Peyer's patch (tissue), 4 donors: Measurements from ENCODE around the gene ICE1. TPM values are rescaled to one million over a fixed set of nuclear protein-coding genes. Genes with fewer than 3 reads are reported as not detected.

ENCODE experiments used
- DNase-seq, 3 donors: peaks; one replicate each; pipeline ENCODE4 v3.0.0-alpha.2; 2017 to 2019
- H3K27ac ChIP-seq, 4 donors: fragments of 200-600 bp; sonication (generic); one replicate each; pipeline ENCODE4 v1.5.1; 2016 to 2019
- H3K27me3 ChIP-seq, 2 donors: fragments of 200-600 bp; sonication (generic); one replicate each; pipeline ENCODE4 v1.5.1; 2019
- H3K36me3 ChIP-seq, 3 donors: fragments of 200-600 bp; sonication (generic); one replicate each; pipeline ENCODE4 v1.5.1; 2016 to 2019
- H3K4me1 ChIP-seq, 4 donors: fragments of 200-600 bp; sonication (generic); one replicate each; pipeline ENCODE4 v1.5.1; 2016 to 2019
- H3K4me3 ChIP-seq, 4 donors: fragments of 200-600 bp; sonication (generic); 1 replicate in 3 of 4; 2 replicates in 1 of 4; pipeline ENCODE4 v1.5.1; 2016 to 2019; ENCODE audit warnings: mild to moderate bottlenecking in 1 of 4
- H3K9me3 ChIP-seq, 4 donors: fragments of 200-600 bp; sonication (generic); one replicate each; pipeline ENCODE4 v1.5.1; 2016 to 2019; ENCODE audit warnings: mild to moderate bottlenecking in 1 of 4
- CTCF ChIP-seq, 6 experiments: fragments of 450-650 bp in 4 of 6; fragments of 200-600 bp in 2 of 6; sonication (generic) in 1 of 6; IDR thresholded peaks; one replicate each; pipeline ENCODE4 v1.5.1; 2017 to 2019; ENCODE audit warnings: antibody characterized with exemption in 6 of 6, mild to moderate bottlenecking in 3 of 6, moderate library complexity in 1 of 6
- POLR2A ChIP-seq, 2 donors: fragments of 450-650 bp; IDR thresholded peaks; one replicate each; pipeline ENCODE4 v1.5.1; 2017; ENCODE audit warnings: antibody characterized with exemption in 2 of 2, mild to moderate bottlenecking in 2 of 2, moderate library complexity in 2 of 2
- total RNA-seq, 4 donors: library from RNA; depleted of rRNA; stranded (reverse); fragments of >200 nt; gene quantifications; one replicate each; pipeline ENCODE4 v1.1.0, GENCODE V29; 2016

Gene ICE1
- total RNA-seq, 4 donors from 2014 or later = 21.8 to 55.3 (median 24.9) TPM

DNA sequence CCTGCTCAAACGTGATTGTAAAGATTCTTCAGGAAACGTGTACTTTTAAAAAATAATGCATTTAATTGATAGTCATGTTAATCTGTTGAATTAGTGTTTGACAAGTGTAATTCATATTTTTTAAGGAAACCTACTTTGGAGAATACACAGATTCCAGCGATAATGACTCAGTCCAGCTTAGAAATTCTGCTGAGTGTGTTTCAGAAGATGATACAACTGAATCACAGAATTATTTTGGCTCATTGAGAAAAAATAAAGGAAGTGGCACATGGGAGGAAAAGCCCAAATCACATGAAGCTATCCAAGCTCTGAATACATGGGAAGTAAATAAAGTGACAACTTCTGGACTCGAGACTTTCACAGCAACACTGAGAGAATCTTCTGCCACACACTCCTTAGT is 37.8 kb downstream of the ICE1 start:
- no peaks in the 10 kb centered on the region for H3K27me3 ChIP-seq
- no peaks in the 10 kb centered on the region for H3K9me3 ChIP-seq
- H3K4me3 ChIP-seq = no peak overlapping the region
- peaks cover 0 to 85% (median 0%) of the 10 kb centered on the region in 3 donors for H3K36me3 ChIP-seq
- no peaks in the 10 kb centered on the region for H3K4me1 ChIP-seq
- DNase-seq = no peak
- TF ChIP-seq POLR2A (IDR thresholded peaks at IDR 0.05) (no peak), CTCF (IDR thresholded peaks at IDR 0.05) (no peak)
- H3K27ac ChIP-seq = no peak overlapping the region

- Histone ChIP-seq H3K36me3 (peaks cover 0 to 92% (median 0%) of the 10 kb centered on the region in 3 donors), H3K27ac (no peak overlapping the region), H3K9me3 (no peaks in the 10 kb centered on the region), H3K4me1 (no peaks in the 10 kb centered on the region), H3K4me3 (no peak overlapping the region), H3K27me3 (no peaks in the 10 kb centered on the region)
- no peak for TF ChIP-seq POLR2A (IDR thresholded peaks at IDR 0.05)
- no peak for TF ChIP-seq CTCF (IDR thresholded peaks at IDR 0.05)
- DNase-seq = no peak
Measured at GRCh38 chr5:5461012-5461411, 38.5 kb downstream of the ICE1 start.

DNA sequence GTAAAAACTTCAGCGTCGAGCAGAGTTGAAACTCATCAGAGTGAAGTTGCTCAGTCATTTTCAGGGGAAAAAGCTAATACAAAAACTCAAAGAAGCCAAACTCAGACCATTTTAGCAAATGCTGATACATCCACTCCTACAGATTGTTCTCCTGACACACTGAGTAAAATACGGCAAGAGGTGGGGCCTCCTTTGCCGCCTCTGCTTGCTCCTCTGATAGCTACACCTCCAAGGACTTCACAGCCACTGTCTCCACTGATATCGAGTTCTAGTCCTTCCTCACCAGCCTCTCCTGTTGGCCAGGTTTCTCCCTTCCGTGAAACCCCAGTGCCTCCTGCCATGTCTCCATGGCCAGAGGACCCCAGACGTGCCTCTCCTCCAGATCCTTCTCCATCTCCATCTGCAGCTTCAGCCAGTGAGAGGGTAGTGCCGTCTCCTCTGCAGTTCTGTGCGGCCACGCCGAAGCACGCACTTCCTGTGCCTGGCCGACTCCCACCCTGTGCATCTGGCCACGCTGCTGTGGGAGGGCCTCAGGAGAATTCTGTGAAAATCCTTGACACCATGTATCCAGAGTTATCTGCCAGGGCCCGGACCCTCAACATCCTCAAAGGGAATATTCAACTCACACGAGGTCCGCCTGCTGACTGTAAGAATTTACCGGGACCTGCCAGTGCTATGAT is 41.7 kb downstream of the ICE1 start:
- TF ChIP-seq POLR2A (IDR thresholded peaks at IDR 0.05) (no peak), CTCF (IDR thresholded peaks at IDR 0.05) (no peak)
- no peaks in the 10 kb centered on the region for H3K4me1 ChIP-seq
- H3K27me3 ChIP-seq = no peaks in the 10 kb centered on the region
- peaks cover 0 to 83% (median 0%) of the 10 kb centered on the region in 3 donors for H3K36me3 ChIP-seq
- H3K4me3 ChIP-seq = no peak overlapping the region
- DNase-seq = no peak
- H3K27ac ChIP-seq = no peak overlapping the region
- H3K9me3 ChIP-seq = no peaks in the 10 kb centered on the region

DNA sequence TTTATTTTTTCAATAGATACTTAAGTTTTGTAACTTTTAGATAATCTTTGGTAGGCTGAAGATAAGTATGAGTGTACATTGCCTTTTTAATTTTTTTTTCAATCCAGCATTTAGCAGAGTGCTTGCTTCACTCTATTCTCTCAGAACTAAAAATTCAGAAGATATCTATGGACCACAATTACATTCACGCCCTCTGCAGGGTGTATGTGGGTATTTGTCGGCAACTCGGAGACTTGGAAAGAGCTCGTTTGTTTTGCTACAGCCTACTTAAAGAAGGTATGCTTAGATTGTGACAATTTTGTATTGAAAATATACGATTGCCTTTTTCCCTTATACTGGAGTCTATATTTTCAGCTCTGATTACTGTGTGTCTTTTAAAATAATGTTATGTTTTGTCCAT is 43.8 kb downstream of the ICE1 start:
- Histone ChIP-seq H3K27ac (no peak overlapping the region), H3K4me3 (no peak overlapping the region), H3K4me1 (no peaks in the 10 kb centered on the region), H3K36me3 (peaks cover 0 to 73% (median 0%) of the 10 kb centered on the region in 3 donors), H3K9me3 (no peaks in the 10 kb centered on the region), H3K27me3 (no peaks in the 10 kb centered on the region)
- TF ChIP-seq CTCF (IDR thresholded peaks at IDR 0.05) = no peak
- no peak for TF ChIP-seq POLR2A (IDR thresholded peaks at IDR 0.05)
- no peak for DNase-seq

DNA sequence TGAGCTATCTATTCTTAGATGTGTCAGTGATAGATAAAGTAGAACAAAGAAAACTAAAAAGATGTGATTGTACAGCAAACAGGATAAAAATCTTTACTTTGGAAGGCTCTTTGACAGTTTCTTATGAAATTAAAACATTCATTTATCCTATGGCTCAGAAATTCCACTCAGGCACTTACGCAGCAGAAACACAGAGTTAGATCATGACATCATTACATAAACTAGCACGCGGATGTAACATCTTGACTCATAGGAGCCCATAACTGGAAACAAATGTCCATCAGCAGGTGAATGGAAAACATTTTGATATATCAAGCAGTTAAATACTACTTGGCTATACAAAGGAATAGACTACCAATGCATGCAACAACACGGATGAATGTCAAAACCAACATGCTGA is 45.3 kb downstream of the ICE1 start:
- DNase-seq = no peak
- Histone ChIP-seq H3K27ac (no peak overlapping the region), H3K9me3 (no peaks in the 10 kb centered on the region), H3K4me3 (no peak overlapping the region), H3K36me3 (peaks cover 0 to 58% (median 0%) of the 10 kb centered on the region in 3 donors), H3K27me3 (no peaks in the 10 kb centered on the region), H3K4me1 (no peaks in the 10 kb centered on the region)
- no peak for TF ChIP-seq POLR2A (IDR thresholded peaks at IDR 0.05)
- TF ChIP-seq CTCF (IDR thresholded peaks at IDR 0.05) = no peak
